Osteocyte (in vitro differentiated cells): ENCODE results near the gene MAF. TPM values are rescaled to one million over a fixed set of nuclear protein-coding genes. Genes with fewer than 3 reads are reported as not detected.

Source experiments
- DNase-seq: peaks from one replicate; pipeline ENCODE4 v3.0.0; 2021; ENCODE audit warnings: mixed read lengths; ENCODE audit not compliant: unreplicated experiment; ENCODE audit errors: extremely low spot score
- H3K27ac Mint-ChIP-seq: one replicate; pipeline ENCODE4 v1.8.0; 2021; ENCODE audit warnings: mild to moderate bottlenecking, mixed read lengths; ENCODE audit not compliant: unreplicated experiment
- H3K27me3 Mint-ChIP-seq: one replicate; pipeline ENCODE4 v1.8.0; 2021; ENCODE audit warnings: mixed read lengths; ENCODE audit not compliant: unreplicated experiment
- H3K36me3 Mint-ChIP-seq: one replicate; pipeline ENCODE4 v1.8.0; 2021; ENCODE audit warnings: mixed read lengths; ENCODE audit not compliant: unreplicated experiment
- H3K4me1 Mint-ChIP-seq: one replicate; pipeline ENCODE4 v1.8.0; 2021; ENCODE audit warnings: mixed read lengths; ENCODE audit not compliant: unreplicated experiment
- H3K4me3 Mint-ChIP-seq: one replicate; pipeline ENCODE4 v1.8.0; 2021; ENCODE audit warnings: mild to moderate bottlenecking, moderate library complexity, mixed read lengths; ENCODE audit not compliant: unreplicated experiment
- H3K9me3 Mint-ChIP-seq: one replicate; pipeline ENCODE4 v1.8.0; 2021; ENCODE audit warnings: mixed read lengths; ENCODE audit not compliant: unreplicated experiment
- CTCF ChIP-seq: fragments of 200-600 bp; sonication (generic); IDR thresholded peaks from 2 replicates; pipeline ENCODE4 v1.5.0; 2021; ENCODE audit warnings: antibody characterized with exemption, mild to moderate bottlenecking, moderate library complexity
- total RNA-seq: library from RNA; stranded (reverse); gene quantifications from 2 replicates; pipeline ENCODE4 v1.2.1, GENCODE V29; 2021

Gene MAF
- total RNA-seq, 1 donor from 2014 or later: 63.6 TPM

- Mint-ChIP-seq H3K4me3 (no peak overlapping the region), H3K36me3 (no peaks in the 10 kb centered on the region), H3K27ac (no peak overlapping the region), H3K27me3 (no peaks in the 10 kb centered on the region), H3K9me3 (no peaks in the 10 kb centered on the region), H3K4me1 (peaks cover 18% of the 10 kb centered on the region)
- no peak for DNase-seq
- TF ChIP-seq CTCF: no peak
Observed at GRCh38 chr16:79642652-79643051, 42.1 kb upstream of the MAF start.

- peak overlapping the region; percentile 85 for H3K27ac Mint-ChIP-seq
- no peak for TF ChIP-seq CTCF
- no peak for DNase-seq
- H3K36me3 Mint-ChIP-seq: no peaks in the 10 kb centered on the region
- H3K27me3 Mint-ChIP-seq: no peaks in the 10 kb centered on the region
- peaks cover 18% of the 10 kb centered on the region for H3K4me1 Mint-ChIP-seq
- peak overlapping the region; percentile 19 for H3K4me3 Mint-ChIP-seq
- no peaks in the 10 kb centered on the region for H3K9me3 Mint-ChIP-seq
Observed at GRCh38 chr16:79640513-79641360, 40.2 kb upstream of the MAF start.

GRCh38 chr16:79639576-79640311 is 39.2 kb upstream of the MAF start:
- Mint-ChIP-seq H3K36me3 (no peaks in the 10 kb centered on the region), H3K4me1 (peaks cover 18% of the 10 kb centered on the region), H3K9me3 (no peaks in the 10 kb centered on the region), H3K4me3 (no peak overlapping the region), H3K27me3 (no peaks in the 10 kb centered on the region), H3K27ac (peak overlapping the region; percentile 85)
- TF ChIP-seq CTCF: no peak
- no peak for DNase-seq

- TF ChIP-seq CTCF: no peak
- Mint-ChIP-seq H3K4me1 (peaks cover 18% of the 10 kb centered on the region), H3K36me3 (no peaks in the 10 kb centered on the region), H3K4me3 (no peak overlapping the region), H3K9me3 (no peaks in the 10 kb centered on the region), H3K27ac (no peak overlapping the region), H3K27me3 (no peaks in the 10 kb centered on the region)
- DNase-seq: no peak
Observed at GRCh38 chr16:79638386-79638785, 37.8 kb upstream of the MAF start.

GRCh38 chr16:79635488-79635887 is 35.0 kb upstream of the MAF start:
- no peak for DNase-seq
- no peak for TF ChIP-seq CTCF
- H3K36me3 Mint-ChIP-seq: no peaks in the 10 kb centered on the region
- H3K4me1 Mint-ChIP-seq: peaks cover 10% of the 10 kb centered on the region
- no peaks in the 10 kb centered on the region for H3K27me3 Mint-ChIP-seq
- H3K27ac Mint-ChIP-seq: no peak overlapping the region
- H3K9me3 Mint-ChIP-seq: no peaks in the 10 kb centered on the region
- no peak overlapping the region for H3K4me3 Mint-ChIP-seq
